Naive B cell (primary cell): ENCODE measurements around the gene MBD5. TPM values are rescaled to one million over a fixed set of nuclear protein-coding genes. Genes with fewer than 3 reads are reported as not detected.
A peak's percentile ranks its signal among the peaks of the same experiment; 100 is the strongest.

ENCODE experiments used
- ATAC-seq, 2 donors: fragments of 150-1000 bp; cut with Tn5 transposase; 2 replicates each; pipeline ENCODE4 v1.10.0; 2021; ENCODE audit warnings: low read depth in 2 of 2, mild to moderate bottlenecking in 2 of 2, moderate library complexity in 2 of 2
- DNase-seq: peaks from one replicate; pipeline ENCODE4 v3.0.0; 2022
- H3K27ac Mint-ChIP-seq, 6 donors: one replicate each; pipeline ENCODE4 v1.8.0; 2020 to 2022; ENCODE audit warnings: mild to moderate bottlenecking in 6 of 6, mixed read lengths in 6 of 6, moderate library complexity in 5 of 6, inconsistent platforms in 2 of 6
- H3K27me3 Mint-ChIP-seq, 3 donors: one replicate each; pipeline ENCODE4 v1.8.0; 2021 to 2022; ENCODE audit warnings: mixed read lengths in 3 of 3, mild to moderate bottlenecking in 1 of 3
- H3K36me3 Mint-ChIP-seq, 2 donors: one replicate each; pipeline ENCODE4 v1.8.0; 2020 to 2022; ENCODE audit warnings: mixed read lengths in 2 of 2, inconsistent platforms in 1 of 2, mild to moderate bottlenecking in 1 of 2
- H3K4me1 Mint-ChIP-seq, 3 donors: one replicate each; pipeline ENCODE4 v1.8.0; 2020 to 2022; ENCODE audit warnings: mixed read lengths in 3 of 3, inconsistent platforms in 1 of 3, mild to moderate bottlenecking in 1 of 3, moderate library complexity in 1 of 3
- H3K4me3 Mint-ChIP-seq, 8 donors: one replicate each; pipeline ENCODE4 v1.8.0; 2020 to 2022; ENCODE audit warnings: mild to moderate bottlenecking in 8 of 8, mixed read lengths in 8 of 8, moderate library complexity in 8 of 8, inconsistent platforms in 2 of 8
- H3K9me3 Mint-ChIP-seq, 7 donors: one replicate each; pipeline ENCODE4 v1.8.0; 2020 to 2022; ENCODE audit warnings: mixed read lengths in 7 of 7, mild to moderate bottlenecking in 5 of 7, inconsistent platforms in 2 of 7, moderate library complexity in 1 of 7
- polyA plus RNA-seq, 6 donors: library from polyadenylated mRNA; unstranded; fragments of 300-500 nt; fragmentation: Illumina TruSeq; gene quantifications; one replicate each; pipeline ENCODE4 v1.2.3, GENCODE V29; 2021; ENCODE audit warnings: low read depth in 6 of 6

The MBD5 gene
- polyA plus RNA-seq, 6 donors from 2014 or later: 5.2 to 22.8 (median 16.5) TPM

- H3K27me3 Mint-ChIP-seq: no peaks in the 10 kb centered on the region
- peaks cover 0 to 4% (median 0%) of the 10 kb centered on the region in 7 donors for H3K9me3 Mint-ChIP-seq
- ATAC-seq: no peak
- no peak overlapping the region for H3K27ac Mint-ChIP-seq
- H3K4me3 Mint-ChIP-seq: no peak overlapping the region
- DNase-seq: no peak
- H3K4me1 Mint-ChIP-seq: no peaks in the 10 kb centered on the region
- H3K36me3 Mint-ChIP-seq: no peaks in the 10 kb centered on the region
Observed at GRCh38 chr2:148303161-148303560, 282.3 kb downstream of the MBD5 start.

GRCh38 chr2:148305476-148305875, 284.6 kb downstream of the MBD5 start:
- no peaks in the 10 kb centered on the region for H3K36me3 Mint-ChIP-seq
- H3K27me3 Mint-ChIP-seq: no peaks in the 10 kb centered on the region
- DNase-seq (no peak), ATAC-seq (no peak)
- peaks cover 0 to 7% (median 0%) of the 10 kb centered on the region in 7 donors for H3K9me3 Mint-ChIP-seq
- H3K4me1 Mint-ChIP-seq: peaks cover 4 to 6% (median 6%) of the 10 kb centered on the region in 3 donors
- H3K27ac Mint-ChIP-seq: no peak overlapping the region
- H3K4me3 Mint-ChIP-seq: no peak overlapping the region

- ATAC-seq: no peak
- H3K9me3 Mint-ChIP-seq: peaks cover 0 to 7% (median 0%) of the 10 kb centered on the region in 7 donors
- H3K27ac Mint-ChIP-seq: no peak overlapping the region
- no peak for DNase-seq
- no peaks in the 10 kb centered on the region for H3K36me3 Mint-ChIP-seq
- H3K27me3 Mint-ChIP-seq: no peaks in the 10 kb centered on the region
- no peak overlapping the region for H3K4me3 Mint-ChIP-seq
- H3K4me1 Mint-ChIP-seq: peaks cover 4 to 6% (median 6%) of the 10 kb centered on the region in 3 donors
Observed at GRCh38 chr2:148306027-148306426, 285.1 kb downstream of the MBD5 start.

GRCh38 chr2:148317598-148317997, 296.7 kb downstream of the MBD5 start:
- DNase-seq (no peak), ATAC-seq (no peak)
- Mint-ChIP-seq H3K36me3 (peaks cover 18 to 29% of the 10 kb centered on the region in 2 donors), H3K27ac (no peak overlapping the region), H3K4me3 (no peak overlapping the region), H3K9me3 (peaks cover 0 to 10% (median 5%) of the 10 kb centered on the region in 7 donors), H3K4me1 (peaks cover 0 to 16% (median 0%) of the 10 kb centered on the region in 3 donors), H3K27me3 (no peaks in the 10 kb centered on the region)

- Mint-ChIP-seq H3K27me3 (no peaks in the 10 kb centered on the region), H3K9me3 (peaks cover 0 to 11% (median 6%) of the 10 kb centered on the region in 7 donors), H3K27ac (peak overlapping the region in 3 of 6 donors; percentile 49 to 68 (median 49)), H3K4me1 (peaks cover 0 to 12% (median 4%) of the 10 kb centered on the region in 3 donors), H3K36me3 (peaks cover 22 to 27% of the 10 kb centered on the region in 2 donors), H3K4me3 (no peak overlapping the region)
- ATAC-seq: no peak
- DNase-seq: no peak
Observed at GRCh38 chr2:148338541-148338940, 317.6 kb downstream of the MBD5 start.

GRCh38 chr2:148342086-148342485, 321.2 kb downstream of the MBD5 start:
- peaks cover 0 to 18% (median 14%) of the 10 kb centered on the region in 7 donors for H3K9me3 Mint-ChIP-seq
- ATAC-seq (no peak), DNase-seq (no peak)
- H3K36me3 Mint-ChIP-seq: peaks cover 21 to 33% of the 10 kb centered on the region in 2 donors
- no peak overlapping the region for H3K27ac Mint-ChIP-seq
- H3K27me3 Mint-ChIP-seq: no peaks in the 10 kb centered on the region
- no peak overlapping the region for H3K4me3 Mint-ChIP-seq
- peaks cover 7 to 20% (median 8%) of the 10 kb centered on the region in 3 donors for H3K4me1 Mint-ChIP-seq

- Mint-ChIP-seq H3K4me3 (no peak overlapping the region), H3K27me3 (no peaks in the 10 kb centered on the region), H3K36me3 (peaks cover 11 to 26% of the 10 kb centered on the region in 2 donors), H3K27ac (peak overlapping the region in 1 of 6 donors; percentile 70), H3K9me3 (peaks cover 0 to 27% (median 18%) of the 10 kb centered on the region in 7 donors), H3K4me1 (peaks cover 7 to 8% (median 7%) of the 10 kb centered on the region in 3 donors)
- DNase-seq (no peak), ATAC-seq (no peak)
Observed at GRCh38 chr2:148350199-148350598, 329.3 kb downstream of the MBD5 start.

- ATAC-seq: no peak
- DNase-seq: no peak
- Mint-ChIP-seq H3K9me3 (peaks cover 0 to 29% (median 24%) of the 10 kb centered on the region in 7 donors), H3K36me3 (peaks cover 11 to 25% of the 10 kb centered on the region in 2 donors), H3K4me1 (no peaks in the 10 kb centered on the region), H3K4me3 (no peak overlapping the region), H3K27ac (no peak overlapping the region), H3K27me3 (no peaks in the 10 kb centered on the region)
Observed at GRCh38 chr2:148351437-148352143, 330.7 kb downstream of the MBD5 start.

- peaks cover 21 to 38% of the 10 kb centered on the region in 2 donors for H3K36me3 Mint-ChIP-seq
- ATAC-seq: no peak
- peaks cover 0 to 8% (median 0%) of the 10 kb centered on the region in 3 donors for H3K4me1 Mint-ChIP-seq
Observed at GRCh38 chr2:148358375-148358774, 337.5 kb downstream of the MBD5 start.

GRCh38 chr2:148360662-148361061, 339.8 kb downstream of the MBD5 start:
- Mint-ChIP-seq H3K27me3 (no peaks in the 10 kb centered on the region), H3K4me1 (peaks cover 0 to 8% (median 0%) of the 10 kb centered on the region in 3 donors), H3K27ac (no peak overlapping the region), H3K36me3 (peaks cover 14 to 41% of the 10 kb centered on the region in 2 donors), H3K9me3 (peaks cover 0 to 19% (median 14%) of the 10 kb centered on the region in 7 donors), H3K4me3 (no peak overlapping the region)
- no peak for ATAC-seq
- no peak for DNase-seq

More at GRCh38 chr2:148358375-148358774, 337.5 kb downstream of the MBD5 start:
- DNase-seq: no peak
- no peaks in the 10 kb centered on the region for H3K27me3 Mint-ChIP-seq
- no peak overlapping the region for H3K4me3 Mint-ChIP-seq
- H3K27ac Mint-ChIP-seq: no peak overlapping the region
- H3K9me3 Mint-ChIP-seq: peaks cover 0 to 24% (median 18%) of the 10 kb centered on the region in 7 donors

- Mint-ChIP-seq H3K27me3 (no peaks in the 10 kb centered on the region), H3K9me3 (peaks cover 0 to 19% (median 15%) of the 10 kb centered on the region in 7 donors), H3K4me1 (peaks cover 0 to 7% (median 0%) of the 10 kb centered on the region in 3 donors), H3K27ac (no peak overlapping the region), H3K36me3 (peaks cover 14 to 33% of the 10 kb centered on the region in 2 donors), H3K4me3 (no peak overlapping the region)
- DNase-seq: no peak
- ATAC-seq: no peak
Observed at GRCh38 chr2:148362144-148362796, 341.4 kb downstream of the MBD5 start.

GRCh38 chr2:148375214-148375613, 354.3 kb downstream of the MBD5 start:
- no peak overlapping the region for H3K4me3 Mint-ChIP-seq
- DNase-seq (no peak), ATAC-seq (no peak)
- no peaks in the 10 kb centered on the region for H3K27me3 Mint-ChIP-seq
- no peak overlapping the region for H3K27ac Mint-ChIP-seq
- H3K9me3 Mint-ChIP-seq: no peaks in the 10 kb centered on the region
- peaks cover 7 to 11% of the 10 kb centered on the region in 2 donors for H3K36me3 Mint-ChIP-seq
- no peaks in the 10 kb centered on the region for H3K4me1 Mint-ChIP-seq

GRCh38 chr2:148391324-148391723, 370.4 kb downstream of the MBD5 start:
- no peaks in the 10 kb centered on the region for H3K9me3 Mint-ChIP-seq
- H3K27me3 Mint-ChIP-seq: no peaks in the 10 kb centered on the region
- H3K4me1 Mint-ChIP-seq: peaks cover 0 to 8% (median under 1%) of the 10 kb centered on the region in 3 donors
- DNase-seq: no peak
- peak overlapping the region in 1 of 6 donors; percentile 4 for H3K27ac Mint-ChIP-seq
- H3K4me3 Mint-ChIP-seq: no peak overlapping the region
- peaks cover 6 to 8% of the 10 kb centered on the region in 2 donors for H3K36me3 Mint-ChIP-seq
- no peak for ATAC-seq
